K562 (cell line): ENCODE results near the gene SSR4.

Source experiments
- CTCF ChIP-seq, 3 experiments: IDR thresholded peaks in 2 of 3; conservative IDR thresholded peaks in 1 of 3; 2 replicates each; pipeline ENCODE4 v1.5.1; 2011 to 2012; ENCODE audit warnings: low read length in 3 of 3, mild to moderate bottlenecking in 3 of 3, control low read depth in 2 of 3, improper control_type of control experiment in 1 of 3, inconsistent platforms in 1 of 3, low read depth in 1 of 3, mixed read lengths in 1 of 3, moderate library complexity in 1 of 3; ENCODE audit not compliant: insufficient read depth in 2 of 3
- POLR2A ChIP-seq: fragments of 450-650 bp; conservative IDR thresholded peaks from 2 replicates; pipeline ENCODE4 v1.6.1; 2016
- ZNF165 ChIP-seq: fragments of 250-450 bp; sonication (Bioruptor Pico); IDR thresholded peaks from 2 replicates; pipeline ENCODE4 v1.4.0; 2020; ENCODE audit warnings: borderline replicate concordance
- ZNF354B ChIP-seq: fragments of 250-450 bp; sonication (Bioruptor Pico); IDR thresholded peaks from 2 replicates; pipeline ENCODE4 v1.4.0; 2020
- ZNF431 ChIP-seq: sonication (generic); formaldehyde crosslinking; IDR thresholded peaks from 2 replicates; pipeline ENCODE4 v1.8.0; 2022; ENCODE audit warnings: mild to moderate bottlenecking, missing genetic modification reagents
- TF ChIP-seq, protein P1 (sequence below): fragments of 450-650 bp; conservative IDR thresholded peaks from 2 replicates; pipeline ENCODE4 v1.6.1; 2016; ENCODE audit warnings: missing genetic modification characterization, low read depth, mild to moderate bottlenecking, missing compliant biosample characterization, moderate library complexity

DNA sequence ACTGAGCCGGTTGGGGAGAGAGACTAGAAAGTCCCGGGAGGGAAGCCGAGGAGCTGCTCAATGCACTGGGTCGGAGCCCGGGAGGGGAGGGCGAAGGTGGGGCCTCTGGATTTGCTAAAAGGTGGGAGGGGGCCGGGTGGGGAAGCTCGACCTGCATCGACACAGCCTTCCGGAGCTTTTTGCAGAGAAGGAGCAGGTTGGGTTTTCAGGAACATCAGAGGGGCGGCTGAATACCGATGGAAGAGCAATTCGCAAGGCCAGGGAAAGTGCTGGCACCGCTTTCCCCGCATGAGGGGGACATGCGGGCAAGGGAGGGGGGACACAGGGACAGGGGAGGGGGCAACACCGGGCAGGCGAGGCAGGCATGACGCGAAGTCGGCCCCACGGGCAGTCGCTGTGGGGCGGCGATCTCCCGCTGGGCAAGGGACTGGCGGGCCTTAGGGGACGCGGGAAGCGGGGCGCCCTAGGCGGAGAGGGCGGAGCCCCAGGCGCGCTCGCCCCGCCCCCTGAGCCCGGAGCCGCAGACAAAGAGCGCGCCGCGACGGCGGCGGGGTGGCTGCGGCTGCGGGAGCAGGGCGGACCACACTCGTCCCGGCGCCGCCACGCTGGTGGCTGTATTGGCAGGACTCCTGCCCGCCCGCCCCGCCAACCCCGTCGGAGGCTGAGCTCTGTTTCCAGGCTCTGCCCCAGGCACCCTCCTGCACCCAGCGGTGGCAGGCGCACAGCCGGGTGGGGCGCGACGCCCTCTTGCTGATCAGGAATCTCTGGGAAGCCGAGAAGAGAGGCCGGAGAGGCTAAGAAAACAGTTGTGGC is 24.3 kb downstream of the SSR4 start:
- TF ChIP-seq ZNF354B (CRISPR knock-in tag) (no peak), ZNF431 (no peak), CTCF (IDR thresholded peaks at IDR 0.05 in 2 of 3, conservative IDR thresholded peaks at IDR 0.05 in 1 of 3; ENCODE audit: insufficient read depth in 2 of 3, low read depth in 1 of 3, low read length in 3 of 3) (no peak), POLR2A (0 out of 2 replicates have a peak, but pooled peaks have one; percentile 39), ZNF165 (CRISPR knock-in tag) (no peak)
- TF ChIP-seq, protein P1, sequence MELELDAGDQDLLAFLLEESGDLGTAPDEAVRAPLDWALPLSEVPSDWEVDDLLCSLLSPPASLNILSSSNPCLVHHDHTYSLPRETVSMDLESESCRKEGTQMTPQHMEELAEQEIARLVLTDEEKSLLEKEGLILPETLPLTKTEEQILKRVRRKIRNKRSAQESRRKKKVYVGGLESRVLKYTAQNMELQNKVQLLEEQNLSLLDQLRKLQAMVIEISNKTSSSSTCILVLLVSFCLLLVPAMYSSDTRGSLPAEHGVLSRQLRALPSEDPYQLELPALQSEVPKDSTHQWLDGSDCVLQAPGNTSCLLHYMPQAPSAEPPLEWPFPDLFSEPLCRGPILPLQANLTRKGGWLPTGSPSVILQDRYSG (tag) = no peak
